Germinal center (tissue), 1 donor: ENCODE measurements around the gene ACVRL1.

Source experiments
- DNase-seq: peaks from one replicate; pipeline ENCODE4 v3.0.0; 2012; ENCODE audit warnings: mixed read lengths, low spot score

Gene ACVRL1

GRCh38 chr12:51900323-51900889 is 6.9 kb upstream of the ACVRL1 start:
- no peak for DNase-seq

GRCh38 chr12:51901121-51901817 is 6.0 kb upstream of the ACVRL1 start:
- DNase-seq: no peak

- no peak for DNase-seq
Observed at GRCh38 chr12:51901881-51902280, 5.4 kb upstream of the ACVRL1 start.

GRCh38 chr12:51904951-51905470 is 2.3 kb upstream of the ACVRL1 start:
- no peak for DNase-seq

- DNase-seq: no peak
Observed at GRCh38 chr12:51905471-51906429, 1.6 kb upstream of the ACVRL1 start.

GRCh38 chr12:51906430-51907082 is 748 bp upstream of the ACVRL1 start:
- no peak for DNase-seq

- no peak for DNase-seq
Observed at GRCh38 chr12:51907856-51908425, 637 bp downstream of the ACVRL1 start.

GRCh38 chr12:51908876-51909592 is 1.7 kb downstream of the ACVRL1 start:
- DNase-seq: no peak

- no peak for DNase-seq
Observed at GRCh38 chr12:51910168-51910567, 2.9 kb downstream of the ACVRL1 start.

- no peak for DNase-seq
Observed at GRCh38 chr12:51910691-51911090, 3.4 kb downstream of the ACVRL1 start.

- no peak for DNase-seq
Observed at GRCh38 chr12:51911307-51911706, 4.0 kb downstream of the ACVRL1 start.

GRCh38 chr12:51911788-51912711 is 4.7 kb downstream of the ACVRL1 start:
- DNase-seq: no peak

GRCh38 chr12:51913071-51914033 is 6.0 kb downstream of the ACVRL1 start:
- DNase-seq: no peak

- no peak for DNase-seq
Observed at GRCh38 chr12:51914034-51914923, 7.0 kb downstream of the ACVRL1 start.

- DNase-seq: no peak
Observed at GRCh38 chr12:51915003-51915625, 7.8 kb downstream of the ACVRL1 start.

- no peak for DNase-seq
Observed at GRCh38 chr12:51915951-51916350, 8.6 kb downstream of the ACVRL1 start.

- DNase-seq: no peak
Observed at GRCh38 chr12:51917041-51917590, 9.8 kb downstream of the ACVRL1 start.
